Inflammatory macrophage (primary cell): ENCODE data around the gene LPCAT1.

Experiments used
- DNase-seq, 2 donors: peaks; one replicate each; pipeline ENCODE4 v3.0.0-alpha.2; 2020 to 2022

Gene LPCAT1

DNA sequence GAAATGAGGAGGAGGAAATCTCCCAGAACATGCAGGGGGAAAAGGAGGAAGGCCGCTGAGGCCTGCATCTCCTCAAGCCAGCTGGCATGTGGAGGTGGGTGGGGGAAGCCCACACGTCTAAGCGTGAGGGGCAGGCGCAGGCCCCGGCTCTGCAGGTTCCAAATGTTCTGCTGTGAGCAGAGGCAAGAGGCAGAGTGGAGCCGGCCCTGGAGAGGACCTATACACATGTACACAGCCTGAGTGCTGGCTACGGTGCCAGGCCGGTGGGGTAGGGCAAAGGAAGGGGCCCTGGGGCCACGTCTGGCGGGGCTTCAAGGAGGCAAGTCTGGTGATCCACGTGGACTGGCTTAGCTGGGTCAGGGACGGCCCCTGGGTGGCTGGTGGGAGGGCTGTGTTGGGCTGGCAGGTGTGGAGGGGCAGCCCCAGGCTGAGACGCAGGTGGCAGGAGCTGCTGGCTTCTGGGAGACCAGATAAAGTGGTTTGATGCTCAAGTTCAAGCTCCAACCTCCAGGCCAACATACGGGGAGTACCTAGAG, 26.4 kb downstream of the LPCAT1 start:
- peak in 1 of 2 donors; percentile 62 for DNase-seq

DNA sequence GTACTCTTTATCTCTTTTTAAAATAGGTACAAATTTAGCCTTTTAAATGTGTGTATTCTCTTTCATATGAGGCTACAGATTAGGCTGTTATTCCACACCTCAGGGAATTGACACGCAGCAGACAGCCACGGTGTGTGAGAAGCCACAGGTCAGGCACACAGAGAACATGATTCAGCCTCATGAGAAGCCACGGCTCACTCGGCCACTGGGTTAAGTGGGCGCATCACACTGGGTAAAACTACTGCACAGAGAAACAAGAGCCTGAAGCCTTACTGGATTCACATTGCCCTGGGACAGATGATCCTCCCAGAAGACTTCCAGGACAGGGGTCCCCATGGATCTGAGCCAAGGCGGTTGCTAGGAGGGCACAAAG, 28.2 kb downstream of the LPCAT1 start:
- DNase-seq = peak in 1 of 2 donors; percentile 36

DNA sequence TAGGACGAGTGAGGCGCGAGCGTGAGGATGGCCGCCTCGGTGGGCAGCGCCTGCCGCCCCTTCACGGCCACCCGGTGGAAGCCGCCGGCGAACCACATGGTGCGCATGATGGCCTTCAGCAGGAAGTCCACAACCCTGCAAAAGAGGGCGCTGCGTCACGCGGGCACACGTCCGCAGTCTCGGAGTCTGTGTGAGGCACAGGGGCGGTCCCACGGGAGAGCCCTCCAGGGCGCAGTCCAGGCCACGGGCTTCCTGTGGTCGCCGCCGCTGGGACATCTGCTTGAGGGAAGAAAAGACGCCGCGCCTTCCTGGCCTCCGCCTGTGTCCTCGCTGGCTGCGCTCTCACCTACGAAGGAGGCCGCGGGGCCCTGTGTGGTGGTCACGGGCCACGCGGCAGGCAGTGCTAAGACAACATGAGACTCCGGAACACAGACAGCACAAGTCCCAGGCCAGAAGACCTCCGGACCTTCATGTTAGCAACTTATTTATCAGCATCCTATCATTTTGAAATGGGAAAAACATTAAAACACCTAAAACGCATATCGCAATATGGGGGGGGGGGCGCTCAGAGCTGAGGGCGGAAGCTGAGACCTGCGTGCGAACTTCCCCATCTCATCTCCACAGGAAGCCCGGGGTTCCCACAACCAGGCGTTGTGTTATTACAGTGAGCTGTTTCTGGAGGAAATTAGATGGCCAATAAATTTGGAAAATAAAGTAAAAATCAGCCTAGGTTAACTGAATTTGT, 28.8 kb downstream of the LPCAT1 start:
- peak; percentile 33 to 65 for DNase-seq

DNA sequence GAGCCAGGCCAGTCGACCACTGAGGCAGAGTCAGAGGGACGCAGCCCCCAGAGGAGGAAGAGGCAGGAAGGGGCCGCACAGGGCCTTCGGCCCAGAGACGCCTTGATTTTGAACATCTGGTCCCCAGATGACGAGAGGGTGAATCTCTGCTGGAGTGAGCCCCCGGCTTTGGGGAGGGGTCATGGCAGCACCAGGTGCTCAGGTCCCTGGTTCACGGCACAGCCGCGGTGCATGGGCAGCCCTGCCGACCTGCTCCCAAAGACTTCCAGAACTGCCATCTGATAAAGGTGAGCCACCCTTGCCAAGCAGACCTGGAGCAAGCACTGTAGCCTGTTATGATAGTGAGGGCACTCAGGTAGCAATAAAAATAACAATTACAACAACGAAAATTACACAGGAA, 29.8 kb downstream of the LPCAT1 start:
- no peak for DNase-seq

DNA sequence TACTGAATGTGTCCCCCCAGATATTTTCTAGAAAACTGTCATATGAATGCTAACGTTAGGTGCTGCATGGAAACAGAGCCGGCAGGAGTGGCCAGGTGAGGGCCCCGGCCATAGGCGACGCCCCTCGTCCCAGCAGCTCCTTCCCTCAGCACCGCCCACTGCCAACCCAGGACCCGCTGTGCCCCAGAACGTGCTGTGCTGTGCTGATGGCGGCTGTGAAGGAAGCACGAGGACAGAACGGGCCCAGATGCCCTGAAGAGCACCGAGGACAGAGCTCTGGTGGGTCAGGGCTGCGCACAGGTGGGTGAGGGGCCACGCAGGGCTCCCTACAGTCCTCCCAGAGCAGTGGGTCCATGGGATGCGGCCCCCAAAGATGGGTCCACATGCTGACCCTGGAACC, 30.3 kb downstream of the LPCAT1 start:
- DNase-seq = no peak

DNA sequence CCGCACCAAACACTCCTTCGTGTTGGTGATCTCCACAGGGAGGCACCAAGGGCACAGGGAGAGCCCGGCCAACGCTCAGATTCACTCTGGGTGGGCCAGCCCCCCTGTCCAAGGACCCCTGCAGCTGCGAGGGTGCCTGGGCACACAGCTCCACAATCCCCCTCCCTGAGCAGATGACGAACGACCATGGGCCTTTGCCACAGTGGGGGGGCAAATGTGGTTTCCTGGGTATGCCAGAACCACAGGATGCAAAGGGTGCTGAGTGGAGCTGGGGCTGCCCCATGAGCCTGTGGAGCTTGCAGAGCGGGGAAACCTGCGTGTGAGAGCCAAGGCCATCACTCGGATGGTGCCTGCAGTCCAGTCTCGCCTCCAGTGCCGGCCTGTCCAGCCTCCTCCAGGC, 31.0 kb downstream of the LPCAT1 start:
- DNase-seq = no peak

DNA sequence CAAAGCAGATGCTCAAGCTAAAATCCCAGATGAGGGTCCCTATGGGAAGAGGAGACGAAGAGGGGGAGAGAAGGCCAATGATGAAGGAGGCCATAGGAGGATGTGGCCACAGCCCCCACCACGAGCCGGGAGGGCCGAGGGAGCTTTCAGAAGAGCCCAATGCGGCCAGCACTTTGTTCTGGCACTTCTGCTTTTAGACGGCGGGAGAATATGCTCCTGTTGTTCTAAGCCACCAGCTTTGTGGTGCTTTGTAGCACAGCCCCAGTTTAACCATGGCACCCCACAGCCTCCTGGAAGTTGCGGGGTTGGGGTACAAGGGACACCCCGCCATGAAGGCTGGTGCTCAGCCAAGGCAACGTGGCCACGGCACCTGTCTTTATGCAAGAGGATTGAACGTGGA, 33.4 kb downstream of the LPCAT1 start:
- DNase-seq = peak; percentile 32 to 41

DNA sequence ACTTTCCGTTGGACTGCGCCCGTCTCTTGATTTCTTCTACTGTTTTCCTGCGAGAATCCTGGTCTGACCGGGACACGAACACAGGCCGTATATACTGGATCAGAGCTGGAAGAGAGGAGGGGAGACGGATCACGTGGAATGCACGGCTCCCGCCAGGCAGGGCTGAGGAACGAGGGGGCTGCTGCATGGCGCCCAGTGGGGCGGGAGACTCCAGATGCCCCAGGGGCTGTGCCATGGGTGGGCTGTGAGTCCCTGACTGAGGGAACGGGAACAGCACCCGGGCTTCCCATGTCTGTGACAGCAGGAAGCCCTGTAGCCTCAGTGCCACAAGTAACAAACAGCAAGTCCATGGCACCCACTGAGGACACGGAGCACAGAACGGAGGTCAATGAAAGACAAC, 34.0 kb downstream of the LPCAT1 start:
- DNase-seq = no peak

DNA sequence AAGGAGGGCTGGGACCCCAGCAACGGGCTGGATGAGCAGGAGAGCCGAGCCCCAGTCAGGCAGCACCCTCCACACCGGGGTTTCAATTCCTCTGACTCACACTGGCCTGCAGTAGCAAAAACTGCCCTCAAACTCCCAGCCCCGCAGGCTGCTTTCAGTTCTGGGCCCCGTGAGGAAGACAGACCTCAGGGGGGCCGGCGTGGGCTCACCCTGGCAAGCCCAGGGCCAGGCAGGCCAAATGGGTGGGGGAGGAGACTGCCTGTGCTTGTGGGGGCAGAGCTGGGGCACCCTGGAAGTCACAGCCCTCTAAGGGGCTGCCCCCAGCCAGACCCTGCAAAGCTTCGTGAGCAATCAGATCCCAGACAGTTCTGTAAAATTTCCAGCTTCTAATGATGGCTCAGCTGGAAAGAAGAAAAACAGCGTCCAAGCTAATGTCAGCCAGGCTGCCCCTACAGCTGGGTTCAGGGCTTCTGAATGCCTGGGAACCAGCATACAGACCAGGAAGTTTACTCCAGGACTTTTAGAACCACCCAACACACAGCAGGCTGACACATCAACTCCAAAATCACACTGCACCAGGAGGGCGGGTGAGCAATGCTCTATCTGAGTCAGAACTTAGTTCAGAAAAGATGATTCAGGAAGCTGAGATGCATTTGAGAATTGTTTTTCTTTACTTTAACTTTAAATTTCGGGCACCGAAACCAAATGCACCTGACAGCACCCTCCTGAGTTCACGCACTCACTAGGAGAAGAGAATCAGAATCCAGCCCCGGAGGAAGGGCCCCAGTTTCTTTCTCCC, 34.7 kb downstream of the LPCAT1 start:
- DNase-seq = peak; percentile 50 to 85

DNA sequence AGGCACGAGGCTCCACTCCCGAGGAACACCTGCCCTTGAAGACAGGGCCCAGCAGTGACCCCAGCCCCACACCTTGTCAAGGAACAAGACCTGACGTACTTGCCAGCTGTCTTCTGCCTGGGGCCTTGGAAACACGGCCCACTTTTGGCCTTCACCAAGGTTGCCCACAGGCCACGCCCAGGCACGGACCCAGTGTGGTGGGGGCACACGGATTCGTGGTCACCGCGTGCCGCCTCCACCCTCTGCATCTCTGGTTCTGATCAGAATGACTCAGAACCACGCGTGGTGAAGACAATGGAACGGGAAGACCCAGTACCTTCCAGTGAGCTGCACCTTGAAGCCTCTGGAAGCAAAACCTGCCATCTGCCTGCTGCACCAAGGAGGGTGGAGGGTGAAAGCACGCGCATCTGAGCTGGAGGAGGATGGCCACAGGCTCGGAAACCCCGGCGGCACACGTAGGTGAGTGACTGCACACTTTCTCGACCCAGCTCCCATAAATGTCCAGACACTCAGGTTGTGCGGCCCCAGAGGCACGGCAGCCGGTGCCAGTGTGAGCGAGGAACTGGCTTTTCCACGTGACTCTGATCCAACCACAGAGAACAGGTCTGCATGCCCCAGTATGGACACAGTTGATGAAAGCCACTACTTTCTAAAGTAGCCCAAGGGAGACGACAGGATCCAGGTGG, 36.5 kb downstream of the LPCAT1 start:
- DNase-seq = no peak

DNA sequence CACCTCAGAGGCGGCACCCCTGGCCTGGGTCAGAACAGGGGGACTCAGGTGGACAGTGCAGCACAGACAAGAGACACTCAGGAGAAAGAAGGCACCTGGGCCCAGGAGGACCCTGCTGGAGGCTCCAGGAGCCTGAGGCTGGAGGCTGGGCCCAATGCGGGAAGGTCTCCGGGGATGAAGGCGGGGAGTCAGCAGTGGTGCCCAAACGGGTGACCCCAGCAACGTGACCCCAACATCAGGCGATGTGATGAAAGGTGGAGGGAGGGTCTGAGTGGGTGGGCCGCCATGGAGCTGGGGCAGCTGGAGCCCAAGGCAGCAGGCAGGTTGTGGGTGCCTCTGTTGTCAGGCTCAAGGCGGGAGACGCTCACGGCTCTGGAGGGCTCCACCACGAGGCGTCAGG, 37.5 kb downstream of the LPCAT1 start:
- DNase-seq = no peak

DNA sequence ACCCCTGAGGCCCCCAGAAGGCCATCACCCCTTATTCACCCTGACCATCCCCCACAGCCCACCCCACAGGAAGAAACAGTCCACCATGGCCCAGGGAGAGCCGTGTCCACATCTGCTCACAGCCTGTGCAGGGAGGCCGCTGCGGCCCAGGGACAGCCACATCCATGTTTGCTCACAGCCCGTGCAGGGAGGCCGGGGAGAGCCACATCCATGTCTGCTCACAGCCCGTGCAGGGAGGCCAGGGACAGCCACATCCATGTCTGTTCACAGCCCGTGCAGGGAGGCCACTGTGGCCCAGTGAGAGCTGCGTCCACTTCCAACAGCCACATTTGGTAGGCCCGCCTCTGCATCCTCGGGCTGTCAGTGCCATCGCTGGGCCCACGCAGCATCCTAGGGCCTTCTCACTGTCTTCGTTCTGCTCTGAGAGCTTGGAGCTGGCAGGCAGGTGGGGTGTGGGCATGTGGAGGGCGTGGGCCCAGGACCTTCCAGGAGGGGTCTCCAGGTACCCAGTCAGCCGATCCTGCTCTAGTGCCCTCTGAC, 38.1 kb downstream of the LPCAT1 start:
- no peak for DNase-seq

DNA sequence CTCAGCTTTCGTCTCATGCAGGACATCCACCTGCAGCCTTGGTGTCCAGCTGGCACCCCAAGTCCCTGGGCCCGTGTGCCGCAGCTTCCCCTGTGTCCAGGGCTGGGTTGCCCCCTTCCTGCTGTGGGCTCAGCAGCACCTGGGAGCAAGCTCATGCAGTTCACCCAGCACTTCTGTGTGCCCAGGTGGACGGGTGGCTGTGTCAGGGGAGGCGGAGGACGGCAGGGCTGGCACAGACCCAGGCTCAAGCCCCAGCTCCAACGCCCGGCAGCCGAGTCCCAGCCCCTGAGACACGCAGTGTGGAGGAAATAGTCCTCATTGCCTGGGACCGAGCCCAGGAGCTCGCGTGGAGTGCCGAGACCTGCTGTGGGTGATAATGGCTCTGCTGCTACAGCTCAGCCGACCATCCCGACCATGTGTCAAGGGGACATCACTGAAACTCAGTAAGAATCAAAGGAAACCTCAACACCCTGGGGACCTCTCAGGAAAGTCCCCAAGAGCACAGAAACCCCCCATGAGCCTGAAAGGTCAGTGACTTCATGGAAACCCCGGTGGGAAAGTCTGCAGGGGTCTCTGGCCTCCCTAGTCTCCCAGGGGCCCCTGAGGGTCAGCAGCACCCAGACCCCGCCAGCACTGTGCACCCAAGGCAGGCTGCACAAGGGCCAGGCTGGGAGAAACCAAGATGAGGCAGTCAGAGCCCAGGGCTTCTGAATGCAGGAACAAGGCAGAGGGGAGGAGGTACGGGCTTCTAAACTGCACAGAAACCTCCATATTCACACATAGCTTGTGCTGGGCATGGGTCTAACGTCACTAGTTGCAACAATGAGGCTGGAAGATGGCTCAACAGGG, 38.8 kb downstream of the LPCAT1 start:
- no peak for DNase-seq

DNA sequence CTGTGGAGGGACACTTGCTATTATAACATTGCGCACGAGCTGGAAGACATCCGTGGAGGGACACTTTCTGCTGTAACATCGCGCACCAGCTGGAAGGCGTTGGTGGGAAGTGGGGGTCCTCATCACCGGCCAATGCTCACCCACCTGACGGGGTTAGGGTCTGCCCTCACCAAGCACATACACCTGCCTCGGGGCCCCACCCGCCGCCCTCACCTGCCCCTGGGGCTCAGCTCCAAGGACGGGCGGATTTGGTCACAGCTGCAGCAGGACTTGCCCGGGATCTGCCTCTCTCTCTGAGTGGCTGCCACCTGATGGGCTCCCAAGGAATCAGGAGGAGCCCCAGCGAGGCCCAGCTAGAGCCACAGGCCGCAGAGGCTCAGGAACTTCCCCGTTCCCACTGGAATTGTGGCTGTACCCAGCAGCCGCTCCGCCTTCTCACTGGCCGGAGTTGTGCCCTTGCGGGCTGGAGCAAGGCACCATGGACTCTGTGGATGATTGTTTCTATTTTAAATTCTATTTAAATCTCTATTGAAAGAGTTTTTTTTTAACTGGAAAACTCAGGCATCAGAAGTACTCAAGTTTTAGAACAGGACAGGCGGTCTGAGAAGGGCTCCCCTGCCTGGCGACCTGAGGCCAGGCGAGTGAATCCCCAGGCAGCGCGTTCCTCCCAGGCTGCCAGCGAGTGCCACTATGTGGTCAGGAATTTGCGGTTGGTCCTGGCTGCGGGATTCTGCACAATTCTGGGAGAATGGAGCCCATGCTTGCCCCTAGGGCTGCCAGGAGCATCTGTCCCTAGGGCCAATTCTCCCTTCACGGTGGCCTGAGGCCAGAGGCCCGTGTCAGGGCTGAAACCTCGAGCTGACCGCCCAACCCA, 39.7 kb downstream of the LPCAT1 start:
- no peak for DNase-seq

DNA sequence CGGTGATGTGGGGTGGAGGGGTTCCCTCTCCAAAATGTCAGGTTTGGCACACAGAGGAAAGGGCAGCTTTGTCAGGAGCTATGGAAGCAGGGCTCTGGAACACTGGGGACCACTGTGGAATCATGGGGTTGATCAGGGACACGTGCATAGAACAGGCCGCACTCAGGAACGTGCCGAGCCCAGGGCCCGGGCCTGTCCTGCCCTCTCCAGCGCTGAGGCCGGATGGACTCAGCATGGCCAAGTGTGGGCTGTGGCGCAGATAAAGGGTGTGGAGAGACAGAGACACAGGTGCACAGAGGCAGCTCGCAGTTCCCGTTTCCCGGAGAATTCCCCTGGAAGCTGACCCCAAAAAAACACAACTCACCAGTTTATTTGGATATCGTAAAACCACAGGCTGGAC, 40.7 kb downstream of the LPCAT1 start:
- DNase-seq = no peak

DNA sequence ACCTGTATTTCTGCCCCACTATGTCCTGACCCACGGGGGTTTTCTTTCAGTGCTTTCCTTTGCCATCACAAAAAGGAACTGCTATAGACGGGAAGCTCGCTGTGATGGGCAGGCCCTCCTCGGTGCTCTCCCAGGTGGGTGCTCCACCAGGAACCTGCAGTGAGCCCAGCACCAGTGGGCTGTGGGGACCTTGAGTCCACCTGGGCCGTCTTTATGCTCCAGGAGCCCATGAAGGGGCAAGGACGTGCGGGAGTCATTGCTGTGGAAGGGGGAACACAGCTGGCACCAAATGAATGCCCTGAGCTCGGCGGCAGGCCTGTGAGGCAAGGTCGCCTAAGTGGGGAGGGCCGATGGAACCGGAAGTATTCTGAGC, 41.8 kb downstream of the LPCAT1 start:
- no peak for DNase-seq

DNA sequence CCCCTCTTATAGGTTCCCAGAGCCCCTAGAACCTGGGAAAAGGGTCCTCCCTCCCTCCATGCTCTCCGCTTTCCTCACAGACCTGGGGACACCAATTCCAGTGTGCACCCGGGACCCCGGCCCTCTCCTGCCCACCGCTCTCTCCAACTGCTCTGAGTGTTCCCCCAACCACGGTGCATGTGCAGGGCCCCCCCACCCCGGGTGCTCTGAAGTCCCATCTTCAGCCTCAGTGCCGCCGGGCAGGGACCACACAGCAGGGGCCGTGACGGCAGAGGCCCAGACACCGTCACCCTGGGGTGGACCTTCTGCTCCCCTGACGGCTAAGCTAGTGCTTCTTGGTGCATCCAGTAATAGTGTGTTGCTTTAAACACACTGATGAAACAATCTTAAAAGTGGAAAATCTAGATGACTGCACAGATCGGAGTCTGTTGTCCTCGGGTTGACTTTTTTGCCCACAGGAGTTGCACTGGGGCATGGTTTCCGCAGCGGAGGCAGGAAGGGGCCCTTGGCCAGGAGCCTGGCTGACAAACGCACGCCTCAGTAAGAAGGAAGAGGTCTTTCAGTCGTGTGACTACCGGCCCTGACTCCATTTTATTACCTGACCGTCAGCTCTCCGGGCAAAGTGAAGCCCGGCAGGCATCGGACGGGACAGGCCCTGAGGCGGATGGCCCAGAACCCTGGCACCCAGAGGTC, 42.3 kb downstream of the LPCAT1 start:
- peak in 1 of 2 donors; percentile 21 for DNase-seq

DNA sequence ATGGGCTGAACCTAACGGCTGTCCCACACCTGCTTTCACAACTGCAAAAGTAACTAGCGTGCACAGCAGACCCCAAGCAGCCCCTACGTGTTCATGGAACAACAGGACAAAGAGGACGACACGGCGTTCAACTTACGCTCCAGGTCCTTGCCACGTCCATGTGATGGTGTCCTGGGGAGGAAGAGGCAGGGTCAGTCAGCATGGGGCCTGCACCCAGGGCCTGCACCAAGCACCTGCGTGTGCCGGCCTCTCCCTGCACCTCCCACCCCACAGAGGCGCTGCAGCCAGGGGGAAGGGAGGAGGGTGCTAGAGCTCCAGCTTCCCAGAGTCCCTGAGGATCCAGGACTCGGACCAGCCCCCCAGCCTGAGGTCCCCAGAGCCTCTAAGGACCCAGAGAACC, 43.0 kb downstream of the LPCAT1 start:
- DNase-seq = no peak

DNA sequence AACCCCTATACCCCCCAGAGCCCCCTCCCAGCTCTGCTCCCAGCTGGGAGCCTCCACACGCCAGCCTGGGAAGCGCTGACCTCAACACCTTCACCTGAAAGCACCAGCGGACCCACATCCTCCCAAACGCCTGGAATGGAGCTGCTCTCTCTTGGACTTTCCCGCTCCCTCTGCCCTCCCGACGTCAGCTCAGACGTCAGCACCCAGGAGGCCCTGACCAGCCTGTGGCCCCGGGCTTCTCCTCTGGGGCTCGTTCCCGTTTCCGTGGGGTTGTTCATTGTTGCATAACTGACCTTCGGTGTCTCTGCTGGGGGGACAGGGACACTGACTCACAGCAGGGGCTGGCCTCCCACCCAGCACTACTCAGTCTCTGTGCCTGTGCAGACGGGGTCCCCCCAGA, 43.5 kb downstream of the LPCAT1 start:
- peak; percentile 82 to 88 for DNase-seq

DNA sequence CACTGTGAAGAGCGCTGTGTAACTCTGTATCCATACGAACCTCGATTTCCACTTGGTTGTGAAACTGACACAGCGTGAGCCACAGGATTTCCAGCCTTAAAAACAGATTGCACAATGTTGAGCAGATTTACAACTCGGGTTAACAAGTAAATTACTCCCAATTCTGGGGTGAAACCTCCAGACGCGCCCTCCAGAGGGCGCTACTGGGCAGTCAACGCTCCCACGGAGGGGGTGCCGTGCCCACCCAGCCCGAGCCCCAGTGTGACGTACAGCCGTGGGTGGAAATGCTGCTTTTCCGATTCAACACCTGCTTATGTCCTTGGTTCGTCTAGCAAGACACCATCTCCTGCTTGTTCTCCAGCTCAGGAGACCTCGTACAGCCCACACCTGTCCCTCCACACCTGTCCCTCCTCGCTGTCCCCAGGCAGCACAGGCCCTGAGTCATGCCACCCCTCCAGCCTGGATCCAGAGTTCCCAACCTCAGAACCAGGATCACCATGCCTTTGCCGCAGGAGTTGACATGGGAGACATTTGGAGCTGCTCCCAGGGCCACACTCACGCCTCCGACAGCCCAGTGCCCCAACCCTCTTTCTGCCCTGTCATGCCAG, 44.1 kb downstream of the LPCAT1 start:
- DNase-seq = peak; percentile 87 to 90
